GM18951 (cell line): Measurements from ENCODE around the gene TUBG1.
"Not testable (repeated sequence)": the region's sequence is repeated elsewhere in the genome, so short reads cannot be mapped to it uniquely, and the experiment has no call there.

ENCODE experiments used
- POLR2A ChIP-seq: IDR thresholded peaks from 4 replicates; pipeline ENCODE4 v1.6.1; 2011; ENCODE audit warnings: mild to moderate bottlenecking; ENCODE audit not compliant: insufficient read length, insufficient read depth; ENCODE audit errors: extremely low read depth
- in situ Hi-C: fragments of 300-500 bp; cut with MboI; formaldehyde crosslinking; loops from one replicate; pipeline ENCODE4 v1.12.0; 2022; ENCODE audit warnings: low sequenced_read_pairs, mixed read lengths, inconsistent platforms; ENCODE audit not compliant: unreplicated experiment

The TUBG1 gene

DNA sequence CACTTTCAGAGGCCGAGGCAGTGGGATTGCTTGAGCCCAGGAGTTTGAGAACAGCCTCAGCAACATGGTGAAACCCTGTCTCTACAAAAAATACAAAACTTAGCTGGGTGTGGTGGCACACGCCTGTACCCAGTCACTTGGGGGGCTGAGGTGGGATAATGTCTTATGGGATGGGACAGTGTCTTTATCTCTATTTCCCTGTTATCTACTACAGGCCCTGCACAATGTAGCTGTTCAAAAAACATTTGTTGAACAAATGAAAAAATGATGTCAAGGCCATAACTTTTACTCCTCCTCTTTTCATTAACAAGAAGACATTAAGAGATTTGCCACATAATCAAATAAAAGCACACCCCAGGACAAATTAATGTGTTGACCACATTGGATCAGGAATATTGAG is 13.8 kb downstream of the TUBG1 start:
- TF ChIP-seq POLR2A: no peak
- in situ Hi-C loops: no loop called here

GRCh38 chr17:42623732-42624596 is 14.5 kb downstream of the TUBG1 start:
- in situ Hi-C loops: no loop called here
- TF ChIP-seq POLR2A: no peak

DNA sequence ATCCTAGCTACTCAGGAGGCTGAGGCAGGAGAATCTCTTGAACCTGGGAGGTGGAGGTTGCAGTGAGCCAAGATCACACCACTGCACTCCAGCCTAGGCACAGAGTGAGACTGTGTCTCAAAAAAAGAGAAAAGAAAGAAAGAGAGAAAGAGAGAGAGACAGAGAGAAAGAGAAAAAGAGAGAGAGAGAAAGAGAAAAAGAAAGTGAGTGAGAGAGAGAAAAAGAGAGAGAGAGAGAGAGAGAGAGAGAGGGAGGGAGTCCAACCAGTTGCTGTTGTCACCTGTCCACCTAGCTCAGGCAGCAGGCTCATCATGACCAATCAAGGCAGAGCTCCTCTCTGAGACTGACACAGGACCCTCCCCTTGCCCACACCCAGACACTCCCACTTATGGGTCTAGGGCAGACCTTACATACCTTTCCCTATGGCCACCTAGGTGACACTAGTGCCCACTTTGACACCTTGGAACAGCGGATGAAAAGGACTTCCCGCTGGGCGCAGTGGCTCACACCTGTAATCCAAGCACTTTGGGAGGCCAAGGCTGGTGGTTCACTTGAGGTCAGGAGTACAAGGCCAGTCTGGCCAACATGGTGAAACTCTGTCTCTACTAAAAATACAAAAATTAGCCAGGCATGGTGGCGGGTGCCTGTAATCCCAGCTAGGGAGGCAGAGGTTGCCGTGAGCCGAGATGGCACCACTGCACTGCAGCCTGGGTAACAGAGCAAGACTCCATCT is 17.7 kb downstream of the TUBG1 start:
- in situ Hi-C loops: not testable (repeated sequence)

GRCh38 chr17:42629411-42630009 is 20.0 kb downstream of the TUBG1 start:
- no peak for TF ChIP-seq POLR2A
- in situ Hi-C loops: no loop called here

GRCh38 chr17:42632949-42633444 is 23.5 kb downstream of the TUBG1 start:
- no peak for TF ChIP-seq POLR2A
- in situ Hi-C loops: no loop called here

DNA sequence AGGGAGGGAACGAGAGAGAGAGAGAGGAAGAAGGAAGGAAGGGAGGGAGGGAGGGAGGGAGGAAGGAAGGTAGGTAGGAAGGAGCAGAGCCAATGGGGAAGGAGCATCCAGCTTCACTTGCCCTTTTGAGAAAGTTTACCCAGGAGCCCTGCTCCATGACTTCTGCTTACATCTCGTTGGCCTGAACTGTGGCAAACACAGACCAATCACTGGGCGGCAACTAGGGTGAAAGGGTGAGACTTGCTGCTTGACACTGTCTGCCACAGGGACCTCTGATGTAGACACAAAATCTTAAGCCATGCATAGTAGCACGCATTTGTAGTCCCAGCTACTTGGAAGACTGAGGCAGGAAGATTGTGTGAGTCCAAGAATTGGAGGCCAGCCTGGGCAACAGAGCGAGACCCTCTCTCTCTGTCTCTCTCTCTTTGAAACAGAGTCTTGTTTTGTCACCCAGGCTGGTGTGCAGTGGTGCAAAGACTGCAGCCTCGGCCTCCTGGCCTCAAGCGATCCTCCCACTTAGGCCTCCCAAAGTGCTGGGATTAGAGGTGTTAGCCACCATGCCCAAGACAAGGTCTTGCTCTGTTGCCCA is 30.1 kb downstream of the TUBG1 start:
- in situ Hi-C loops: no loop called here
- TF ChIP-seq POLR2A: no peak

DNA sequence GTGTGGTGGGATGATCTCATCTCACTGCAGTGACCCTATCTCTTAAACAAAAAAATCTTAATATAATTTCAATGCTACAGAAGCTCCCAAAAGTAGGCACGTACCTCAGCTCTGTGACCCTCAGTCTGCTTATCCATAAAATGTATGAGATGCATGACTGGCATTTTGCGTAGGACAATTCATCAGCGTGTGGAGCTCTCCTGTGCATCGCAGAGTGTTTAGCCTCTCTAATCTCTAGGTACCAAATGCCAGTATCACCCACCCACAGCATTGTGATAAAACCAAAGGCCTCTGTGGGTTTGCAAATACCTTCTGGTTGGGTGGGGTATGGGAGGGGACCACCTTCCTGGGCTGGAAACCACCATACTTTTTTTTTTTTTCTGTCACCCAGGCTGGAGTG is 30.6 kb downstream of the TUBG1 start:
- TF ChIP-seq POLR2A: no peak
- in situ Hi-C loops: no loop called here

- in situ Hi-C loops: no loop called here
- no peak for TF ChIP-seq POLR2A
These were observed 32.9 kb downstream of the TUBG1 start for GRCh38 chr17:42642336-42642735.

DNA sequence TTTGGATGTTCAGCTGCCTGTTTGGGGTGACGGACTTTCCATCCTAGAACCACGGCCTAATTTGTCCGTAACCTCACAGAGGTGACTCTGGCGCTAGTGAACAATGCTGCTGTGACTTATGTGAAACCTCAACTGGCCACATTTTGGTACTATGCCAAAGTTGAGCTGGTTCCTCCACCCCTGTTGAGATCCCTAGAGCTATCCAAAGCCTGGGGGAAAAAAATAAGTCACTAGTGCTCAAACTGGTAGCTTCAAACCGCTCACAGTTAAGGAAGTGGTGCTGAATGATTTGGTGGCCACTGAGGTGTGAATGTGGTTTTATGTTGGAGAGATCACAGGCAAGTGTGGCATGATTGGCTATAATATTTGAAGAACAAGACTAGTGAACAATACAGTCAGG is 38.3 kb downstream of the TUBG1 start:
- in situ Hi-C loops: no loop called here
- no peak for TF ChIP-seq POLR2A

DNA sequence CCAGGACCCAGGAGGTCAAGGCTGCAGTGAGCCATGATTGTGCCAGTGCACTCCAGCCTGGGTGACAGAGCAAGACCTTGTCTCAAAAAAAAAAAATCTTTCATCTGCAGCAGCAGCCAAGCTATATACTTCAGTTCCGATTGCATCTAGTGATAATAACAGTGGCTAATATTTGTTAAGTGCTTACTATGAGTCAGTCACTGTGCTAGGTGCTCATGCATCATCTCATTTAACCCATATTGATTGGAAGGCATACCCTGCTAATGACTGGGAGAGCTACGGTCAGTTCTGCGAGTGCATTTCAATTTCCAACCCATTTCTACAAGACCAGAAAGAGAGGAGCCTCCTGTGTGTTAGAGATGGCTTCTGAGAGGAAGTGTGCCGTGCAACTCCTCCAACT is 41.9 kb downstream of the TUBG1 start:
- in situ Hi-C loops: no loop called here
- TF ChIP-seq POLR2A: no peak

GRCh38 chr17:42653179-42654124 is 44.0 kb downstream of the TUBG1 start:
- in situ Hi-C loops: no loop called here
- TF ChIP-seq POLR2A: no peak

DNA sequence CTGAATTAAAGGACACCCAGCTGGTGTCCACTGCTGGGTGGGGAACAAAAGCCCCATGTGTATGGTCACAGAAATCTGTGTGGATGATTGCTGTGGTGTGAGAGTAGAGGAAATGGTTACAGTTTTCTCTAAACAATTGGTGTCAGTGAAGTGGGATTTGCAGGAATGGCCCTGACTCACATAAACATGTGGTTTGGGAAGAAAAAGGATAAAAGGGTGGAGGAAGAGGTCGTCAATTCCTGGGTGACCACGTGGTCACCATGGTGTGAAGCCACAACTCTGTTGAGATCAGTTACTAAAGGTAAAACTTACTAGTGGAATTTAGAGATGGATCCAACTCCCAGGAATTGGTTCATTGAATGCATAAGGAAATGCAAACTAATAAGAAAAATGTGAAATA is 46.0 kb downstream of the TUBG1 start:
- in situ Hi-C loops: no loop called here
- no peak for TF ChIP-seq POLR2A

DNA sequence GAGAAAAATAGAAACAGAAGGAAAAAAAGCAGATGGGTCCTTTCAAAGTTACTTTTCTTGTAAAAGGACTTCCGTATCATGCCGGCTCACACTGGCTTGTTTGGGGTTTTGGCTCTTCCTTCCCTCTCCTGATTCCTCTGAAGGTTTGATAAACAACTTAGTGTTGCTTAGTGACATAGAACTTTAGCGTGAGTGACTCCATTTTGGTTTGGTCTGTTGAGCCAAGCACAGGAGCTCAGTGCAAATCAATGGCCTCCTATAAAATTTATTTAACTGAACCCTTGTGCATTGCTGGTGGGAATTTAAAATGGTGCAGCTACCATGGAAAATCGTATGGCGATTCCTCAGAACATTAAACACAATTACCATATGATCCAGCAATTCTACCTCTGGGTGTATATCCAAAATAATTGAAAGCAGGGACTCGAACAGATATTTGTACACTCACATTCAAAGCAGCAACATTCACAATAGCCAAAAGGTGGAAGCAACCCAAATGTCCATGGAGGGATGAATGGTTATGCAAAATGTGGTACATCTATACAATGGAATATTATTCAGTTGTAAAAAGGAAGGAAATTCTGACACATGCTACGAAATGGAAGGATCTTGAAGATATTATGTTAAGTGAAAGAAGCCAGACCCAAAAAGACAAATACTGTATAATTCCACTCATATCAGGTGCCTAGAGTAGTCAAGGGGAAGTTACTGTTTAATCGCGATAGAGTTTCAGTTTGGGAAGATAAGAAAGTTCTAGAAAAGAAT is 48.5 kb downstream of the TUBG1 start:
- in situ Hi-C loops: no loop called here
- TF ChIP-seq POLR2A: no peak
